OCI-LY7 (cell line): ENCODE measurements around the gene ABCC4.

Experiments
- EZH2phosphoT487 ChIP-seq: fragments of 200-600 bp; sonication (generic); IDR thresholded peaks from 2 replicates; pipeline ENCODE4 v1.6.1; 2018; ENCODE audit warnings: low read depth, borderline replicate concordance, mild to moderate bottlenecking, mixed run types, antibody characterized with exemption, low read length, moderate library complexity, mixed read lengths
- TF ChIP-seq, protein P1 (sequence below): fragments of 200-600 bp; sonication (generic); conservative IDR thresholded peaks from 2 replicates; pipeline ENCODE4 v1.5.1; 2014; ENCODE audit warnings: mild to moderate bottlenecking, antibody characterized with exemption, low read length, moderate library complexity, mixed read lengths

DNA sequence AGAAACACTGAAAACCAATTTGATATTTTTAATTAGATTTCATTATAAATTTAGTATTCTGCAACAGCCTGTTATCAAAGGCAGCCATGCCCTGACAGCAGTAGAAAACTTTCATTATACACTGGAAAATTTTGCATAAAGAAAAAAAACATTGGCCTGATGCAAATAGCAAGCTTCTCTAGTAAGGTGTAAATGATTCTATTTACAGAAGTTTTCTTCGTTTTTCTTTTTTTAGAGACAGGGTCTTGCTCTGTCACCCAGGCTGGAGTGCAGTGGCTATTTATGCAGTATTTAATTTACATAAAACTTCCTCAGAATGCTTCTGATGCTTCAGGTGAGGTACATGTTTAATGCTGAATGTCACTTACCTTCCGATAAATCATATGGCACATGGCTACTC is 67.0 kb downstream of the ABCC4 start:
- TF ChIP-seq, protein P1, sequence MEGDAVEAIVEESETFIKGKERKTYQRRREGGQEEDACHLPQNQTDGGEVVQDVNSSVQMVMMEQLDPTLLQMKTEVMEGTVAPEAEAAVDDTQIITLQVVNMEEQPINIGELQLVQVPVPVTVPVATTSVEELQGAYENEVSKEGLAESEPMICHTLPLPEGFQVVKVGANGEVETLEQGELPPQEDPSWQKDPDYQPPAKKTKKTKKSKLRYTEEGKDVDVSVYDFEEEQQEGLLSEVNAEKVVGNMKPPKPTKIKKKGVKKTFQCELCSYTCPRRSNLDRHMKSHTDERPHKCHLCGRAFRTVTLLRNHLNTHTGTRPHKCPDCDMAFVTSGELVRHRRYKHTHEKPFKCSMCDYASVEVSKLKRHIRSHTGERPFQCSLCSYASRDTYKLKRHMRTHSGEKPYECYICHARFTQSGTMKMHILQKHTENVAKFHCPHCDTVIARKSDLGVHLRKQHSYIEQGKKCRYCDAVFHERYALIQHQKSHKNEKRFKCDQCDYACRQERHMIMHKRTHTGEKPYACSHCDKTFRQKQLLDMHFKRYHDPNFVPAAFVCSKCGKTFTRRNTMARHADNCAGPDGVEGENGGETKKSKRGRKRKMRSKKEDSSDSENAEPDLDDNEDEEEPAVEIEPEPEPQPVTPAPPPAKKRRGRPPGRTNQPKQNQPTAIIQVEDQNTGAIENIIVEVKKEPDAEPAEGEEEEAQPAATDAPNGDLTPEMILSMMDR, result no peak
- TF ChIP-seq EZH2phosphoT487, result no peak
